Neural progenitor cell (in vitro differentiated cells): ENCODE measurements around the gene ZNF324B. TPM values are rescaled to one million over a fixed set of nuclear protein-coding genes. Genes with fewer than 3 reads are reported as not detected.

Source experiments
- DNase-seq: peaks from one replicate; pipeline ENCODE4 v3.0.0-alpha.2; 2016; ENCODE audit warnings: low spot score
- H2AFZ ChIP-seq: fragments of 200-600 bp; sonication (generic); replicated peaks from 2 replicates; pipeline ENCODE4 v1.6.1; 2016; ENCODE audit warnings: antibody characterized with exemption
- H3F3A ChIP-seq: fragments of 200-600 bp; sonication (generic); 2 replicates; pipeline ENCODE4 v1.6.1; 2016; ENCODE audit warnings: antibody characterized with exemption, low read depth
- H3K27ac ChIP-seq: fragments of 200-600 bp; sonication (generic); 2 replicates; pipeline ENCODE4 v1.5.1; 2016; ENCODE audit warnings: mild to moderate bottlenecking
- H3K27me3 ChIP-seq: fragments of 200-600 bp; sonication (generic); 2 replicates; pipeline ENCODE4 v1.6.1; 2016; ENCODE audit warnings: mild to moderate bottlenecking, moderate library complexity
- H3K36me3 ChIP-seq: fragments of 200-600 bp; sonication (generic); 2 replicates; pipeline ENCODE4 v1.5.1; 2016
- H3K4me1 ChIP-seq: fragments of 200-600 bp; sonication (generic); 2 replicates; pipeline ENCODE4 v1.6.1; 2016; ENCODE audit warnings: mixed run types
- H3K4me2 ChIP-seq: fragments of 200-600 bp; sonication (generic); 2 replicates; pipeline ENCODE4 v1.6.1; 2016
- H3K4me3 ChIP-seq: fragments of 200-600 bp; sonication (generic); 2 replicates; pipeline ENCODE4 v1.5.1; 2016
- H3K79me2 ChIP-seq: fragments of 200-600 bp; sonication (generic); 2 replicates; pipeline ENCODE4 v1.6.1; 2016; ENCODE audit warnings: low read depth
- H3K9ac ChIP-seq: fragments of 200-600 bp; sonication (generic); 2 replicates; pipeline ENCODE4 v1.6.1; 2016
- H3K9me3 ChIP-seq: fragments of 200-600 bp; sonication (generic); 2 replicates; pipeline ENCODE4 v1.5.1; 2016; ENCODE audit warnings: low read depth
- H4K20me1 ChIP-seq: fragments of 200-600 bp; sonication (generic); 2 replicates; pipeline ENCODE4 v1.6.1; 2016; ENCODE audit warnings: low read depth
- H3K27ac Mint-ChIP-seq: 3 replicates; pipeline ENCODE4 v1.8.0; 2021; ENCODE audit warnings: mixed read lengths
- H3K27me3 Mint-ChIP-seq: 2 replicates; pipeline ENCODE4 v1.8.0; 2022; ENCODE audit warnings: low read depth, mild to moderate bottlenecking, inconsistent platforms, moderate library complexity, mixed read lengths; ENCODE audit not compliant: insufficient read depth
- H3K36me3 Mint-ChIP-seq: 3 replicates; pipeline ENCODE4 v1.8.0; 2021; ENCODE audit warnings: mixed read lengths
- H3K4me1 Mint-ChIP-seq: 3 replicates; pipeline ENCODE4 v1.8.0; 2021; ENCODE audit warnings: mixed read lengths
- H3K4me3 Mint-ChIP-seq: 3 replicates; pipeline ENCODE4 v1.8.0; 2021; ENCODE audit warnings: mild to moderate bottlenecking, moderate library complexity, mixed read lengths
- H3K9me3 Mint-ChIP-seq: 3 replicates; pipeline ENCODE4 v1.8.0; 2020; ENCODE audit warnings: mixed read lengths
- CTCF ChIP-seq: fragments of 200-600 bp; sonication (generic); IDR thresholded peaks from 2 replicates; pipeline ENCODE4 v1.5.1; 2017; ENCODE audit warnings: antibody characterized with exemption, mild to moderate bottlenecking
- EZH2 ChIP-seq: fragments of 200-600 bp; sonication (generic); IDR thresholded peaks from 2 replicates; pipeline ENCODE4 v1.6.1; 2017; ENCODE audit warnings: antibody characterized with exemption, mild to moderate bottlenecking, moderate library complexity
- EZH2phosphoT487 ChIP-seq: fragments of 200-600 bp; sonication (generic); IDR thresholded peaks from 2 replicates; pipeline ENCODE4 v1.6.1; 2017; ENCODE audit warnings: antibody characterized with exemption
- total RNA-seq: library from RNA; depleted of rRNA; stranded (reverse); fragments of >200 nt; gene quantifications from 2 replicates; pipeline ENCODE4 v1.2.3, GENCODE V29; 2015; ENCODE audit warnings: low replicate concordance

ZNF324B gene
- total RNA-seq, 1 donor from 2014 or later = 3.2 TPM

- Histone ChIP-seq H2AFZ (no peak overlapping the region), H3K9ac (no peak overlapping the region), H3K27ac (no peak overlapping the region), H3K36me3 (no peaks in the 10 kb centered on the region), H3K9me3 (no peaks in the 10 kb centered on the region), H3K4me1 (peaks cover 4% of the 10 kb centered on the region), H3K79me2 (peaks cover 6% of the 10 kb centered on the region), H4K20me1 (no peaks in the 10 kb centered on the region), H3F3A (peaks cover 6% of the 10 kb centered on the region), H3K4me3 (no peak overlapping the region), H3K27me3 (no peaks in the 10 kb centered on the region), H3K4me2 (no peak overlapping the region)
- no peak for TF ChIP-seq EZH2phosphoT487
- no peak for TF ChIP-seq EZH2
- no peak for TF ChIP-seq CTCF
- peaks cover 7% of the 10 kb centered on the region for H3K27me3 Mint-ChIP-seq
- H3K36me3 Mint-ChIP-seq = no peaks in the 10 kb centered on the region
- peaks cover 11% of the 10 kb centered on the region for H3K4me1 Mint-ChIP-seq
- no peak for DNase-seq
- no peak overlapping the region for H3K27ac Mint-ChIP-seq
- peak overlapping the region; percentile 65 for H3K4me3 Mint-ChIP-seq
- peaks cover 6% of the 10 kb centered on the region for H3K9me3 Mint-ChIP-seq
Measured at GRCh38 chr19:58497634-58498170, 46.3 kb downstream of the ZNF324B start.

- H3K27ac ChIP-seq = no peak overlapping the region
- H3K4me1 ChIP-seq = peaks cover 4% of the 10 kb centered on the region
- H2AFZ ChIP-seq = peak overlapping the region; percentile 88
- no peaks in the 10 kb centered on the region for H3K36me3 ChIP-seq
- H3K9ac ChIP-seq = no peak overlapping the region
- no peaks in the 10 kb centered on the region for H4K20me1 ChIP-seq
- H3K36me3 Mint-ChIP-seq = no peaks in the 10 kb centered on the region
- peak overlapping the region; percentile 84 for H3K4me3 Mint-ChIP-seq
- H3K9me3 Mint-ChIP-seq = peaks cover 6% of the 10 kb centered on the region
- peak overlapping the region; percentile 68 for H3K4me3 ChIP-seq
- H3K4me1 Mint-ChIP-seq = peaks cover 11% of the 10 kb centered on the region
- H3K27ac Mint-ChIP-seq = no peak overlapping the region
- H3K9me3 ChIP-seq = no peaks in the 10 kb centered on the region
- TF ChIP-seq EZH2 (no peak), EZH2phosphoT487 (no peak), CTCF (no peak)
- peaks cover 6% of the 10 kb centered on the region for H3F3A ChIP-seq
- H3K27me3 Mint-ChIP-seq = peaks cover 7% of the 10 kb centered on the region
- H3K4me2 ChIP-seq = peak overlapping the region; percentile 98
- H3K27me3 ChIP-seq = no peaks in the 10 kb centered on the region
- no peak for DNase-seq
- H3K79me2 ChIP-seq = peaks cover 6% of the 10 kb centered on the region
Measured at GRCh38 chr19:58498316-58499020, 47.0 kb downstream of the ZNF324B start.

GRCh38 chr19:58499021-58499927, 47.9 kb downstream of the ZNF324B start:
- Histone ChIP-seq H4K20me1 (no peaks in the 10 kb centered on the region), H3K9ac (peak overlapping the region; percentile 65), H3K4me1 (peaks cover 4% of the 10 kb centered on the region), H3K4me3 (peak overlapping the region; percentile 68), H3K4me2 (peak overlapping the region; percentile 98), H3K9me3 (no peaks in the 10 kb centered on the region), H3K36me3 (no peaks in the 10 kb centered on the region), H3F3A (peaks cover 6% of the 10 kb centered on the region), H3K27me3 (no peaks in the 10 kb centered on the region), H3K27ac (peak overlapping the region; percentile 60), H3K79me2 (peaks cover 6% of the 10 kb centered on the region), H2AFZ (peak overlapping the region; percentile 88)
- H3K27me3 Mint-ChIP-seq = peaks cover 7% of the 10 kb centered on the region
- peaks cover 6% of the 10 kb centered on the region for H3K9me3 Mint-ChIP-seq
- no peak for TF ChIP-seq EZH2phosphoT487
- TF ChIP-seq EZH2 = peak; percentile 13
- TF ChIP-seq CTCF = peak; percentile 50
- H3K4me3 Mint-ChIP-seq = peak overlapping the region; percentile 84
- H3K27ac Mint-ChIP-seq = peak overlapping the region; percentile 1
- DNase-seq = peak; percentile 100
- peaks cover 11% of the 10 kb centered on the region for H3K4me1 Mint-ChIP-seq
- no peaks in the 10 kb centered on the region for H3K36me3 Mint-ChIP-seq
